LoVo (cell line): ENCODE data around the gene TOM1L2.
A peak's percentile ranks its signal among the peaks of the same experiment; 100 is the strongest.

Source experiments
- DNase-seq: peaks from one replicate; pipeline ENCODE4 v3.0.0-alpha.2; 2016; ENCODE audit warnings: low spot score

Gene TOM1L2

DNA sequence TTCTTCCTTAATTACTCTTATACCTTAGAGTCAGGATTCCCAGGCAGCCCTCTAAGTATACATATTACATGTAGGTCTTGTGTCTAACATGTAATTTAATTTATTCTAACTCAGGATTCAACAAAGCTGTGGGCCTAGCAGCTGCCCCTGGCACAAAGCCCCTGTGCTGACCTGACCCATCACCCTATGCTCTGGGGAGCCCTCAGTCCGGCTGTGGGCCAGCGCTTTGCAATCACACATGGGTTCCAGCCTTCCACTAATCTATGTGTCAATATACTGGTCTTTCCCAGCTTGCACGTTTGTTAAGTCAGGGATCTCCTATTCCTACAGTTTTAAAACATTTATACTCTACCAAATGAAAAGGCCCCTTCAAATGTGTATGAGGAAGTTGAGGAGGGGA is 72.7 kb downstream of the TOM1L2 start:
- DNase-seq = no peak

DNA sequence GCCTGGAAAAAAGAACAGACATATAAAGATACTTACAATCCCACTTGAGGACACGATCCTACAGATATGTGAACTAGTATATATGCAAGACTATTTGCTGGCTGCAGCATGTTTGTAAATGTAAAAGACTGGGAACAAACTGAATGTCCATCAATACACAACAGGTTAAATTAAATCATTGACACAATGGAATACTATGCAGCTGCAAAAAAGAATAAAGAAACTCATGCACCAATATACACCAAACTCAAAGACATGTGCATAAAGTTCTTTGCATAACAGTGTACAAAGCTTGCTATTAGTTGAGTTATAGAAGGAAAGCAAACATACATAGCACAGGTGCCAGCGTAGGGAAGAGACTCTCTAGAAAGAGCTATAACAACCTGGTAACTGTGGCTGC is 73.5 kb downstream of the TOM1L2 start:
- DNase-seq = no peak

DNA sequence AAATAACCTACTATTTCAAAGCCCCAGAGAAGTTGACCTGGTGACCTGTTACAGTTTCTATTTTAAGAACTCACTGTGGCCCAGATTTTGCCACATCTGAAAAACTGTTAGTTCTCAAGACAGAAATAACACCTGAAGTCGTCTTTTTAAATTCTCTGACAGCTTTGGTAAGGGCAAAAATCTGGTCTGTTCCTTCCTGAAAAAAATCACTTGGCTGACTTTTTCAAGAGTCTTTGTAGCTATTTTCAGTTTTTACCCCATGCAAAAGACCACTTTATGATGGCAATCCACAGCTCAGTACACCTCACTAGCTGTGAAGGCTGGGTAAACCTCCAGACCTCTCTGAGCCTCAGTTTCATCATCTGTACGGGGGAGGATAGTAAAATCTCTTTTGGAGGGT is 74.8 kb downstream of the TOM1L2 start:
- no peak for DNase-seq

DNA sequence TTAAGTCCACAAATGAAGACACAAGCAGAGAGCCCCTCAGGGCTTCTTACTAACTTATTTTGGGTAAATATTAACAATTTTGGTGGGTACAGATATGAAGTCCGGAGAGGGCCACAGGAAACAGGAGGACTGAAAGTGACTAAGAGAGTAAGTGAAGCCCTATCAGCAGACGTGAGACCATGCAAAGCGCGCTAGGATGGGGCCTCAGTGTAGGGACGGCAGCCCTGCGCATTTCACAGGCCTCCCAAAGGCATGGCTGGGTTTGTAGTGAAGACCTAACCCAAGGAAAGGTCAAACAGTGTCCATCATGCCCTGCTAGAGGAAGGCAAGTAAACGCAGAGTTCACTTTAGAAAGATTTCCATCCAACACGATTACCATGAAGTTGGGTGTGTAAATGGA is 75.5 kb downstream of the TOM1L2 start:
- DNase-seq = no peak

DNA sequence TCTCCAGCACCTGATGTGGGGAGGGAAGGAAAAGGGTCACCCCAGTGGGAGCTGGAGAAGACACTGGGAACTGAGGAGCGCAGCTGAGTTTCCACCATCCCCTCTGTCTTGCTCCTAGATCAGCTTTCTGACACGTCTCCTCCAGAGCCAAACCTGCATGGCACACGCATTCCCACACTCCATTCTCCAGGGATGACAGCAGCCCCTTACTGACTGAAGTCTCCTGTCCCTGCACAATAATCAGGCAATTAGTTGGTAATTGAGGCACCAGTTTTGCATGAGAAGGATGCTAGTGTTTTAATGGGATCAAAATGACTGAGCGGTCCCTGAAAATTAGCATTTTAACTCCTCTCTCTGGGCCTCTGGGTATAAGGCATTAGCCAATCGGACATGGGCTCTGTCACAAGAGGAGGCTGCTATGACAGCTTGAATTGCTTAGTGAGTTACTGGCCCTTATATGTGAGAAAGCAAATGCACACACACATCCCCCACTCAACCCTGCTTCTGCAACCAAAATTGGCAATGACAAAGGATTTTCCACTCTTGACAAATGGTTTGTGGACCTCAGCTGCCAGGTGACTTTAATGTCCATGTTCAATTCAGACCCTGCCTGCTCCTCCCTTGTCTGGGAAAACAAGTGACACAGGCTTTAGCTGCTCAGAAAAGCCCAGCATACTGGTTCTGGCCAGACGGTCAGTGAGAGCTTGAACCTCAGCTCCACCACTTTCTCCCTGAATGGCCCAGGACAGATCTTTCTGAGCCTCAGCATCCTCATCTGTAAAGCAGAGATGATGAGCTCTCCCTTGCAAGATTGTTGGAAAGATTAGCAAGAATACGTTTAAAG is 78.2 kb downstream of the TOM1L2 start:
- no peak for DNase-seq

DNA sequence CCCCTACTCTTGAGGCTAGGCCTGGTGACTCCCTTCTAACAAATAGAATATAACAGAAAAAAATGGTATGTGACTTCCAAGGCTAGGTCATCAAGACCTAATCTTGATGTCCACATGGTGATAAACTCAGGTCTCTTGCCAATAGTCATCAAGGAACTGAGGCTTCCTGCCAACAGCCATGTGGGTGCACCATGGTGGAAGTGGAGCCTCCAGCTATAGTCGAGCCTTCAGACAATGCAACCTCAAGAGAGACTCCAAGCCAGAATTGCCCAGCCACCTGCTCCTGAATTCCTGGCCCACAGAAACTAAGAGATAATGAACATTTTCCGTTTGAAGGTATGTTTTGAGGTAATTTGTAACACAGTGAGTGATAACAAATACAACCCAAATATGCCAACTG is 79.5 kb downstream of the TOM1L2 start:
- no peak for DNase-seq

DNA sequence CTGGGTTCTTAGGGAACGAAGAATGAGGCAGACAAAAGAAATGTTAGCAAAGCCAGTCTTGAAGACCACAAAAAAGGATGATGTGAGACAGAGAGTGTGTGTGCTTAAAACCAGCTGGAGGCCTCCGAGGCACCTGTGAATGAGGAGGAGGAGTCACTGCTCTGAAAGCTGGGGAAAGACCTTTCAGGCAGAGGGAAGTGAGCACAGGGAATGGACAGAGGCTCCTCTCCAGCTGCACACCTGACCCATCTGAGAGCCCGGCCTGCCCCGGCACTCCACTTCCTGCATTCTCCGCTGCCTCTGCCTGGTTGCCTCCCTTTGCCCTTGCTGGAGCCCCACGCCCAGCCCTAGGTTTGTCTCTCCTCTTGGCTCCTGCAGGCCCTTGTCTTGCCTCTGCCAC is 80.2 kb downstream of the TOM1L2 start:
- no peak for DNase-seq

DNA sequence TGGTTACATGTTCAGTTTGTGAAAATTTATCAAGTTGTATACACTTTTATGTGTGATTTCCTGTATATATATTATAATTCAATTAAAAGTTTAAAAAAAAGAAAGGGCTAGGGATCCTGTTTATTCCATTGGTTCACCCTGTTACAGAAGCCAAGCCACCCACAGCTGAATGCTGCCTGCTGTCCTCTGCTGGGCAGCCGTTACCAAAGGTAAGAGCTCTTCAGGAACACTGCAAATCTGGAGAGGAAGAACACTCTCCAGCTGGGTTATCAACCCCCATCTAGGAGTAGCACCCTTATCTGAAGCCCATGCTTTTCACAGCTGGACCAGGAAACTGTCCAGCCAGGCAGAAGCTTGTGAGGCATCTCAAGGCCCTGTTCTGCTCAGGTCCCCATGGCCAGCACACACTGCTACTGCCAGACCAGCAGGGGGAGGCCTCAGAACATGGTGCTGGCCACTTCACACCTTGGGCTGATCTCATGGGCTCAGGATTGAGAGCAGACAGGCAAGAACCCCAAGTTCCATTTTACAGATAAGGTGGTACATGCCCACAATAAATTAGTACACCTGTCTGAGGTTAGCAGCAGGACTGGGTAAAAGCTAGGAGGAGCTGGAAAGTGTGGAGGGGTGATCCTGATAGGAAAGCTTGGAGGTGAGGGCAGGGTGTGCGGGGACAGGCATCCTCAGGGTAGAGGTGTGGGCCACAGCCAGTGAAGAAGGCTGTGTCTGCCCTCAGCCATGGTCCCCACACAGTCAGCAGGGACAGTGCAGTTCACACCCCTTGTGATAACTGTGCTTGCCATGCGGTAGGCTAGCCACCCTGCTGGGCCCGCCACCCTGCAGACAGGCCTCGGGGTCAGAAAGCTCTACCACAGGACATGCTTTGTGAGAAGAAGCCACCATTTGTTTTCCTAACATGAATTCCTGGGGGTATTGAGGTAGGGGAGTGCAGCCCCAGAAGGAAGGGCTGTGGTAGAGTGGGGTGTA is 81.1 kb downstream of the TOM1L2 start:
- DNase-seq = peak; percentile 49

DNA sequence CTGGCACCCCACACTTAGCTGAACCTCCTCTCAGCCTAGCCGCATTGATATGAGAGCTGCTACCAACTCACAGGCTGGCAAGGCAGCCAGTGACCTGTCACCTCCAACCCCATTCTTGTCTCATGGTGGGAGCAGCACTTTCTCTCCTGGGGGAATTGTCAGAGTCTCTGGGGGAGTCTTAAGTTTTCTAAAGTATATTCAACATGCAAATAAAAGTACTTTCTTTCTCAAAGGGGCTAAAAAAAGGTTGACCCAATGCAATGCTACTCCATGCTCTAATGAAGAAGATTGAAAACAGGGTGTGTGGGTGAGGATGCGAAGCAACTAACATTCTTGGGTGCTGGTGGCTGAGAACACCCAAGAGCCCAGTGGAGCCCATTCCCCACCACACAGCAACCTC is 82.3 kb downstream of the TOM1L2 start:
- DNase-seq = no peak

DNA sequence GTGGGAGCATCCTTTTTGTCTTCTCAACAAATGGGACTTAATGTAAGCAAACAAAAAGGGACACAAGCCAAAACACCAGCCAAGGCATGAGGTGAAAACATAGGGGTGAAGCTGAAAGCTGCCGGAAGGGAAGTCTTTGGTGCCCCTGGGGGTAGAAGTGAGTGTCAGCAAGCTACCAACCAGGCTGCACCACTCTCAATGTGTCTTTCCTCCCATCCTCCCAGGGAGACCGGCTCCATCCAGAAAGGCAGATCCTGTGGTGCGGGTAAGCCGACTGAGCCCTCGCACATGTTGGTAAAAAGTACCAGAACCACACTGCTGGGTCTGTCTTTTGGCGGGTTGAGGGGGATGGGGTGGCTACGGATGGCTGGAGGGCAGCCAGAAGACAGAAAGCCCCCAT is 83.4 kb downstream of the TOM1L2 start:
- no peak for DNase-seq

DNA sequence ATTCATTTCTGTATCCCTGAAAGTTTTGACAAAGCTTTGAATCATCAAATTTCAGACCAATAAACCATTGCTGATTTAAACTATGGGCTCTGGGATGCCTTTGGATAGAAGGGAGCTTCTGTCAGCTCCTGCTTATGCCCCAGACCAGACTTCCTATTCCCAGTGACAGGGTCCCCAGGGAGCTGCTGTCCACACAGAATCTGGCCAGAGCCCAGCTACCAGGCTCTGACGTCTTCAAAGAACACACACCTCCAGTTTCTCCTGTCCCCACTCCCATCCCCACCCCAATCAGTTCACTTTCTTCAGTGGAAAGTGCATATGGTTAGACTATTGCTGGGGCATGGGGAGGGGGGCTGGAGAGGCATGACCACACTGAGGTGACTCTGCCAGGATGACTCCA is 83.8 kb downstream of the TOM1L2 start:
- no peak for DNase-seq

DNA sequence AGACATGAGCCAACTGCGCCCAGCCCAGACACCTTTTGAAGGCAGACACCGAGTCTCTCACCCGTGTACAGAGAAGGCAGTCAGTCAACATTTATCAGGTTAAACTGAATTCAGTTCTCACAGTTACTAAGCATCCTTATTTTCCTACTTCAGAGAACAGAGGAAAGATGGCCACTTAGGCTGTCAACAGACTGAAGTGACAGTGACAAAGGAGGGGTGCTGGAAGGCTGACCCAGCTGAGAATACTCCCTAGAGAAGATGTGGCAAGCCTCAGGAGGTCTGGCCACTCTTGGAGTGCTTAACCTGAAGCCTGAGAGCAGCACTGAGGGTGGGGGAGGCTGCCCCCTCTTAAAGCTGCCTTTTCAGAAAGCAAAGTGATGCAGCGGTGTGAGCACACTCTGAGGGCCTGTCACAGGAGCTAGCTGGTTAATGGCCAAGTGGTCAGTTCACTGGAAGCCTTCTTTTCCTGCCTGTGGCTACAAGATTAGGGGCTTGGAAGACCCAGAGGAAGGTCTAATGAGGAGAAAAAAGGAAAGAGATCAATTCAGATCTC is 84.4 kb downstream of the TOM1L2 start:
- no peak for DNase-seq

DNA sequence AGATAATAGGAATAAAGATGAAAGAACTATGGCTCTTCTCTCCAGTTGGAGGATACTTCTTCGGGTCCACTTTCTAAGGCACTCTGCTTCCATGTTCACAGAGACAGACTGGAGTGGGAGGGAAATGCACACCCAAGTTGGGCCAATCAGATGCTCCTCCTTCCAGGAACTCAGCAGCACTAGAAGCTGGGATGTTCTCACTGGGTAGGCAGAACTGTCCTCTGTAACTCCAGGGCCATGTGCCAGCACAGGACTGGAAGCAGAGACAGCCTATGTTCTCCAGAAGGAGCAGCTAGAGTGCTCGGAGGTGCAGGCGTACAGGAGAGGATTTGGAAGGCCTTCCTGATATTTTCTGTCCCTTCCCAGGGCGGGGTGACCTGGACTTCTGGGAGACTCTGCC is 85.5 kb downstream of the TOM1L2 start:
- no peak for DNase-seq

DNA sequence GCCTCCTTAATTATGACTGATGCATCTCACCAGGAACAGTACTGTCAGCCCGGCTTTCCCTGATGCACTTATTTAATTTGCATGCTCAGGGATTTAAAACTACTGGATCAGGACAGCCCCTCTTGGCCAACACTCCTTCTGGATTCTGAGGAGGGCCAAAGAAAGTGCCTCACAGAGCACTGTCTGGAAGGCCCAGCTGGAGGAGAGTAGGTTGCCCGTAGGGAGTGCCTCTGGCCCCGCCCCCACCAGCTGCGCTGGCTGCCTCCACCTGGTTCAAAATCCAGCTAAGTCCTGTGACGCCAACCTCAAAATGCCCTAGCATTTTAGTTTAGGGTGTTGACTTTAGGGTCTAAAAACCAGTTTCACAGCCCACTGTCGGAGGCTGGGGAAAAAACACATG is 86.0 kb downstream of the TOM1L2 start:
- no peak for DNase-seq

DNA sequence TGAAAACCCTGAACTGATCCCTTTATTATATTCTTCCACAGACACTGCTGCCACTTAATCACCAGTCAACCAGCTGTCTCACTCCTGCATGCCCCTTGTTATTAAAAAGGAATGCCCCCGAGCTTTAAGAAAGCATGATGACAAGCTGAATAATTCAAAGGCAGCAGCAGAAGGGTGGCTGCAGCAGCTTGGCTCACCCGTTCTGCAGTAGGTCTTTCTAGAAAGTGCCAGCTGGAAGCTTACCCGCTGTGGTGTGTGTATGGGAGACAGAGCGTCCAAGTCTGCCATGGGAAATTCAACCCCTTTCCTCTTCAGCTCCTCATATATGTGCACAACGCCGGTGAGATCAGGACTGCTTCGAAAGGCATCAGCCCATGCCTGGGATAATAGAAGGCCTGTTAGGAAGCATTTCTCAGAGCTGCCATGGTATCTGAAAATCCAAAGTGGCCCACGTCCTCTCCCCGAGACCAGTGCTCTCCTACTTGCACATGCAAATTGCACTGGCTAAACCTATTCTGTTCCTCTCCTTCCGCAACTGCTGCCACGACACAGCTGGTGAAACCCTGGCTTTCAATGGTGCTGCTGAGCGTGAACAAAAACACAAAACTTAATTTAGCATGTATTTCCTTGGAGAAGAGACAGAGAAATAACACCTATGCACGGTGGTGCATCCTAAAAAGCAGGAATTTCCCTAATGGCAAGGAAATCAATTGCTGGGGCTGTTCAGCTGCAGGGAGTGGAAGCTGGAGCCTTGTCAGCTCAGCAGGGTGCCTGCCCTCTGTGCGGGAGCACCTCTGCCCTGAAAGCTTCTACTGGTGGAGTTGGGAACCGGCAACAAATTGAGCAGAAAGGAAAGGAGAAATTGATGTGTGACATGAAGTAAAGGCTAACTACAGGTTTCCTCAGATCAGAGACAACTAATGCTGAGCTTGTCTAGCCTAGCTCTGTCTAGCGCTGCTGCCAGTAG is 87.5 kb downstream of the TOM1L2 start:
- DNase-seq = no peak

DNA sequence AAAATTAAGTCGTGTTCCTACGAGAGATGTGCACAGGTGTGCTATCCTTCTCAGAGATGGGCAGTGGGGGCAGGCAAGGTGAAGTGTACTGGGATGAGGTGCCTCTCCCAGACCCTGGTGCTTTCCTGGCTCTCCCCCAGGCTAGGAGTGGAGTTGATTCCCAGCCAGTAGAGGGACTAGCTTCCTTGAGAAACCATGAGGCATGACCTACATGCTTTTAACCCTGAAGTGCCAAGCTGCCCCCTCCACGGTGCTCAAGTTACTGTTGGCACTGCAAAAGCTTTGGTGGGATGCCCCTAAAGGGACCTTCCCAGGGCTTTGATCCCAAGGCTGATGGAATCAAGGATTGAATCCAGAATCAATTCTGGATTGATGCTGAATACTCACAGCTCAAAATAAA is 88.4 kb downstream of the TOM1L2 start:
- no peak for DNase-seq

DNA sequence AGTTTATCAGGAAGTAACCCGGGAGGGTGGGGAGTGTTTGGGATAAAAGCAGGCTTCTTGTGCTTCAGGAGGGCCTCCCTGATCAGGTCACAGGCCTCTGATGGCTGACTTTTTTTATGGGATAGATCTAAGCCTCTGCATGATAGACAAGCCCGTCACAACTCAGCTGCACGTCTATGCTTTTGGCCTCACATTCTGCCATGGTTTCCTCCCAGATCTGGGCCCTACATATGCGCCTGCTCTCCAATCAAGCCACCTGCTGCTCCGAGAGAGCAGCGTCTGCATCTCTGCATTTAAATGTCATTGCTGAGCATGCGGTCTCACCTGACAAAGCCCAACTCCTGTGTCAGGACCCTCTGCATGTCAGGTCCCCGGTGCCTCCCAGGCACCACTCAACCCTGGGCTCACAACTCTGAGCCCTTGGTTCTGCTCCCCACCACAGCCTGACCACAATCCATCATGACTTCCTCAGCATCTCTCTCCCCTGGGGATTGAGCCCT is 90.1 kb downstream of the TOM1L2 start:
- no peak for DNase-seq

DNA sequence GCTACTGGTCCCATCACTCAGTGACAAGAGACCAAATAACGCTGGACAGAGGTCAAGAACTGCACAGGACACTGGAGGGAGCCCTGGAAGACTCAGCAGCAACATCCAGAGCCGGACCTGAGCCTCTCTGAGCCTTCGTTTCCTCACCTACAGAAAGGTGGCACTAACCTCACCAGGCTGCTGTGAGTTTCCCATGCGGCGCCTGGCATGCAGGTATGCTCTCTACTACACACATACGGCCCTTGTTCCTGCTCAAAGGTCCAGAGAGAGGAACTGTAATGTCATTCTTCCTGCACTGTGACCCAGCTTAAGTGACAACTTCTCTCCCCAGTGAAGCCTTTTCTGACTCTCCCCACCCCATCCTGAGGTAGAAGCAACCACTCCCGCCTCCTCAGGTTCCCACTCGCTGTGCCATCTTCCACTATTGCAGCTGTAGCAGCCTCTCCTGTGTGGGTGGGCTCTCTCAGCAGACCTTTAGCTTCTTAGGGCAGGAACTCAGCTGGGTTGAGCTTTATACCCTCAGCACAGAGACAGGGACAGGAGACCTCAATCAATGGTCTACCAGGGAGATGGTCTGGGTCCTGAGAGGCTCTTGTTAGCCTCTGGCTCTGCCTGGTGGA is 91.5 kb downstream of the TOM1L2 start:
- DNase-seq = no peak

DNA sequence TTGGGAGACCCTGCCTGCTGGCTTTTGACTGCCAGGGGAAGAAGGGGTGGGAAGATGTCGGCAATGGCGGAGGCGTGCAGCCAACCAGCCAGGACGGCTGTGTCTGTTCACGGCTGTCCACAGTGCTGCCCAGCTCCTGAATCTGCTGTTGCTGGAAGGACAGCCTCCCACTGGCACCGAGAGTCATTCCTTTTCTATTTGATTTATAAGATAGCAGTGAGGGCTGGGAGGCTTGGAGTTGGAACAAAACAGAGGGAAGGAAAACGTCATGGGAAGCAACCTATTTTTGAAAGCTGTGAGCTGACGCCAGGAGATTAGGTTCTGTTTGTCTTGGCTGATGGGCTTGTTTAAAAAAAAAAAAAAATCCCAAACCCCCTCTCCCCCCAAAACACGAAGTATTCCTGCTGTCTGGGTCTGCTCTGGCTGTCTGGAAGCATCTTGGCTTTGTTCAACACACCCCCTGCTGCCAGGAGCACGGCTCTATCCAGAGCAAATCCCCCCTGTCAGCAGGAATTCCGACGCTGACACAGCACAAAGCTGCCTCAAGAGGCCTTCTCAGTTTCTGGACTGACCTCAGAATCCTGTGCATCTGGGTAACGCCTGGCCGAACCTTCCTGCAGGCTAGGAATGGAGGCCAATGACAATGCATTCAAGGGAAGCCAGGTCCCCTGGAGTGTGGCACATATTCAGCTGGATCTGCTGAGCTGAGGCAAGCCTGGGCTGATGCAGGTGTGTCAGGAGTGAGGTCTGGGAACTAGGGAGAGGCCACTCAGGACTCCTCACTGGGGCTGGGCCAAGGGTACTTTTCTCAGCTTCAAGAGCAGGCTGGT is 94.5 kb downstream of the TOM1L2 start:
- no peak for DNase-seq

DNA sequence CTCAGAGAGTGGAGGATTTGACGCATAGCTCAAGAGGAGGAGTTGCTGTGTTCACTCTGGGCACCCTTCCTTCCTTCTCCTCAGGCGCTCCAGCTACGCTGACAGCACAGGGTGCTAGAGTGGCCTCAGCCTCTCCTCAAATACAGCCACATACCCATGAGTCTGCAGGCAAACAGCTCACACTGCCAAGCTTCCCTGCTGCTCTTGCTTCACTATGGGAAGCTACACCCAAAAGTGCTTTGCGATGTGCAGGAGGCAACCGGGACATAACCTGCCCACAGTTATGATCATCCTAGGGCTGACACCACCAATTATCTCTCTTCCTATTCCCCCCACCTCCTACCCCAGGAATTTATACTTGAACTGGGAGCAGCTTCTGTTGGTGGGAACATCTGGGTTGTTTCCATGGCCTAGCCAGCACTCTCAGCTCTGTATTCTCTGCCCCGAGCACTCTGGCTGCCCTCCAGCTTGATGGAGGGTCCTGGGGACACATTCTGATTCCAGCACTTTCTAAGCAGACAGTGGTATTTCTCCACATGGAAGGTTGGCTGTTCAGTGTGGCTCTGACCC is 95.2 kb downstream of the TOM1L2 start:
- DNase-seq = no peak
